HepG2 (cell line): ENCODE measurements around the gene GLIS1. TPM values are rescaled to one million over a fixed set of nuclear protein-coding genes. Genes with fewer than 3 reads are reported as not detected.

Source experiments
- ATAC-seq: fragments of 200-7000 bp; cut with Tn5 transposase; 3 replicates; pipeline ENCODE4 v1.9.1; 2020; ENCODE audit warnings: mild to moderate bottlenecking, moderate library complexity
- BruUV-seq: library from RNA; stranded (reverse); fragments of 400-500 nt; replicated peaks from 2 replicates; lab custom pipeline; 2021; lab: Mats Ljungman, UMichigan
- CTCF ChIA-PET: fragments of 300-600 bp; formaldehyde crosslinking; extraction: SDS; loops from one replicate; lab custom pipeline; 2021; ENCODE audit warnings: low total read pairs, inconsistent platforms, low intra/inter-chr PET ratio; lab: Yijun Ruan, JAX
- POLR2A ChIA-PET: fragments of 350-600 bp; sonication (Branson Sonifier 250); formaldehyde crosslinking; loops from one replicate; lab custom pipeline; 2020; ENCODE audit warnings: antibody characterized with exemption, inconsistent platforms; lab: Yijun Ruan, JAX
- DNase-seq: peaks from one replicate; pipeline ENCODE4 v3.0.0-alpha.2; 2015; ENCODE audit warnings: low spot score
- FAIRE-seq: peaks from 3 replicates; lab custom pipeline; 2011; peaks lifted over from hg19 to GRCh38; lab: Jason Lieb, UNC
- H2AFZ ChIP-seq: one replicate; pipeline ENCODE4 v1.6.1; 2011; ENCODE audit warnings: low read length, inconsistent platforms
- H3K27ac ChIP-seq: fragments of 300-600 bp; 3 replicates; pipeline ENCODE4 v1.8.0; 2011; ENCODE audit warnings: mixed run types, mild to moderate bottlenecking, mixed read lengths, low read length, inconsistent platforms; ENCODE audit not compliant: insufficient read depth; ENCODE audit errors: extremely low read length
- H3K27me3 ChIP-seq, 2 experiments: fragments of 200-600 bp in 1 of 2; 2 replicates in 1 of 2; 3 replicates in 1 of 2; pipeline versions ENCODE4 v1.6.0 to v1.8.0; 2011; ENCODE audit warnings: low read length in 2 of 2, mild to moderate bottlenecking in 2 of 2, moderate library complexity in 2 of 2, inconsistent platforms in 1 of 2; ENCODE audit not compliant: insufficient read depth in 2 of 2, control insufficient read depth in 1 of 2
- H3K36me3 ChIP-seq, 2 experiments: fragments of 200-600 bp in 1 of 2; replicated peaks in 1 of 2; 2 replicates in 1 of 2; 3 replicates in 1 of 2; pipeline versions ENCODE4 v1.5.1 to v1.8.0; 2011; ENCODE audit warnings: low read length in 2 of 2, inconsistent platforms in 1 of 2; ENCODE audit not compliant: insufficient read depth in 2 of 2, control insufficient read depth in 1 of 2
- H3K4me1 ChIP-seq: 2 replicates; pipeline ENCODE4 v1.5.1; 2012; ENCODE audit warnings: low read length, inconsistent platforms; ENCODE audit not compliant: insufficient read depth
- H3K4me2 ChIP-seq: 2 replicates; pipeline ENCODE4 v1.6.0; 2011; ENCODE audit warnings: low read depth, low read length, inconsistent platforms
- H3K4me3 ChIP-seq, 3 experiments: fragments of 200-600 bp in 1 of 3; sonication (generic), shearing (Covaris generic) in 1 of 3; replicated peaks in 1 of 3; 2 replicates each; pipeline ENCODE4 v1.5.1; 2011 to 2016; ENCODE audit warnings: low read length in 3 of 3, inconsistent platforms in 2 of 3, low read depth in 2 of 3, mild to moderate bottlenecking in 2 of 3, control low read depth in 1 of 3, mixed read lengths in 1 of 3; ENCODE audit not compliant: insufficient read depth in 1 of 3
- H3K79me2 ChIP-seq: one replicate; pipeline ENCODE4 v1.6.1; 2011; ENCODE audit warnings: low read length, inconsistent platforms; ENCODE audit not compliant: insufficient read depth
- H3K9ac ChIP-seq: 2 replicates; pipeline ENCODE4 v1.6.0; 2011; ENCODE audit warnings: mild to moderate bottlenecking, low read depth, low read length, inconsistent platforms; ENCODE audit not compliant: insufficient read depth
- H3K9me3 ChIP-seq: 2 replicates; pipeline ENCODE4 v1.5.1; 2012; ENCODE audit warnings: mild to moderate bottlenecking, low read length
- H4K20me1 ChIP-seq: 2 replicates; pipeline ENCODE4 v1.6.0; 2011; ENCODE audit warnings: inconsistent platforms, mild to moderate bottlenecking, low read length, moderate library complexity; ENCODE audit not compliant: insufficient read depth
- ISX ChIP-seq: sonication (generic); formaldehyde crosslinking; conservative IDR thresholded peaks from 2 replicates; pipeline ENCODE4 v1.5.0; 2020; ENCODE audit warnings: missing genetic modification reagents
- MBD4 ChIP-seq: IDR thresholded peaks from 2 replicates; pipeline ENCODE4 v1.6.1; 2012; ENCODE audit warnings: low read length, inconsistent platforms, borderline replicate concordance
- NCOA1 ChIP-seq: sonication (generic); formaldehyde crosslinking; IDR thresholded peaks from 2 replicates; pipeline ENCODE4 v1.9.0; 2021; ENCODE audit warnings: missing genetic modification reagents
- ZNF251 ChIP-seq: sonication (generic); formaldehyde crosslinking; IDR thresholded peaks from 2 replicates; pipeline ENCODE4 v1.9.0; 2021; ENCODE audit warnings: mild to moderate bottlenecking, missing genetic modification reagents
- ZNF512 ChIP-seq: sonication (generic); formaldehyde crosslinking; IDR thresholded peaks from 2 replicates; pipeline ENCODE4 v1.4.0; 2020; ENCODE audit warnings: mild to moderate bottlenecking, missing genetic modification reagents
- ZNF605 ChIP-seq: sonication (generic); formaldehyde crosslinking; IDR thresholded peaks from 2 replicates; pipeline ENCODE4 v1.8.0; 2022; ENCODE audit warnings: mild to moderate bottlenecking, missing genetic modification reagents
- ZNF629 ChIP-seq: sonication (generic); formaldehyde crosslinking; conservative IDR thresholded peaks from 2 replicates; pipeline ENCODE4 v1.5.0; 2020; ENCODE audit warnings: missing genetic modification reagents
- WGBS: methylation state at CpG from one replicate; pipeline ENCODE4 v1.1.6; 2017; ENCODE audit warnings: low lambda C conversion rate; 5-methylcytosine and 5-hydroxymethylcytosine counted together
- in situ Hi-C: cut with HindIII; loops from 2 replicates; pipeline ENCODE4 v1.10.0; 2017; ENCODE audit warnings: low pct_unique_long_range_greater_than_20kb; ENCODE audit not compliant: extremely low pct_ligation_motif_present
- intact Hi-C: fragments of 100-400 bp; cut with micrococcal nuclease; formaldehyde crosslinking; loops from one replicate; pipeline ENCODE4 v1.10.0; 2022; ENCODE audit not compliant: unreplicated experiment
- polyA plus RNA-seq, 8 experiments: library from polyadenylated mRNA; depleted of rRNA in 3 of 8; stranded (reverse) in 7 of 8; unstranded in 1 of 8; fragments of >200 nt; fragmentation: Illumina TruSeq in 4 of 8; extraction: Trizol in 4 of 8; gene quantifications; 2 replicates each; pipeline versions ENCODE4 v1.2.1 to v1.2.3, GENCODE V29; 2011 to 2016; ENCODE audit warnings: low read depth in 4 of 8, missing spikeins in 1 of 8, mixed read lengths in 1 of 8; ENCODE audit not compliant: insufficient read depth in 1 of 8
- total RNA-seq, 5 experiments: library from RNA; depleted of rRNA; stranded (reverse); fragments of >200 nt; fragmentation: Illumina TruSeq; extraction: Trizol; gene quantifications; 2 replicates each; pipeline ENCODE4 v1.2.3, GENCODE V29; 2016; ENCODE audit warnings: low read depth in 1 of 5

GLIS1 gene
- total and polyA plus RNA-seq, 2 of the 13 experiments (the other 11 are each of a cell fraction or from before 2014, with no cell fraction given): 0.03 TPM; not detected in 1

DNA sequence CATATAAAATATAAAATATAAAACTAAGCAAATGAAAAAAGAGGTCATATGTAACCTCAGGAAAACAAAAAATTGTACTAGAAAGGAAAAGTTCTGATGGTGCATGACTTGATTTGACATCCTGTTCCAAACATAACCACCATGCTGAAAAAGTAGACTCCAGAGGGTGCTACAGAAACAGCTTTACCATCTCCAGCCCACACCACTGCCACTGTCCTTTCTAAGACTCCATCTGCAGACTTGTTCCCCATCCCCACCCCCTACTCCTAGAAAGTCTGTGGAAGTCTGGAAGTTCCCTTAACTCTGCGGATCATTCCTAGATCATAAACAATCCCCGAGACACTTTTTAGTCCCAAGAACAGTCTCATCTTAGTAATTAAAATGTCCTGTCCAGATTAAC is 20.5 kb downstream of the GLIS1 start:
- intact Hi-C loops (no loop called here), in situ Hi-C loops (no loop called here)
- TF ChIP-seq NCOA1 (CRISPR knock-in tag): no peak
- no peak overlapping the region for H3K9ac ChIP-seq
- 29% methylated on average over 2 of the region's 2 CpGs for WGBS
- H3K79me2 ChIP-seq: no peaks in the 10 kb centered on the region
- no peak overlapping the region for H3K4me3 ChIP-seq
- POLR2A ChIA-PET: no interaction called here
- BruUV-seq: no TSS peak
- H3K4me1 ChIP-seq: peaks cover 5% of the 10 kb centered on the region; the same call in 1 of the 2 replicates
- no peaks in the 10 kb centered on the region for H3K9me3 ChIP-seq
- peaks cover 0 to 12% of the 10 kb centered on the region in 2 experiments; a peak in 3 of 5 replicates for H3K27me3 ChIP-seq
- CTCF ChIA-PET: no interaction called here
- DNase-seq (no peak), FAIRE-seq (no peak), ATAC-seq (no peak)
- no peak overlapping the region for H3K27ac ChIP-seq
- H2AFZ ChIP-seq: no peak overlapping the region
- H4K20me1 ChIP-seq: no peaks in the 10 kb centered on the region
- H3K36me3 ChIP-seq: no peaks in the 10 kb centered on the region
- no peak overlapping the region for H3K4me2 ChIP-seq

DNA sequence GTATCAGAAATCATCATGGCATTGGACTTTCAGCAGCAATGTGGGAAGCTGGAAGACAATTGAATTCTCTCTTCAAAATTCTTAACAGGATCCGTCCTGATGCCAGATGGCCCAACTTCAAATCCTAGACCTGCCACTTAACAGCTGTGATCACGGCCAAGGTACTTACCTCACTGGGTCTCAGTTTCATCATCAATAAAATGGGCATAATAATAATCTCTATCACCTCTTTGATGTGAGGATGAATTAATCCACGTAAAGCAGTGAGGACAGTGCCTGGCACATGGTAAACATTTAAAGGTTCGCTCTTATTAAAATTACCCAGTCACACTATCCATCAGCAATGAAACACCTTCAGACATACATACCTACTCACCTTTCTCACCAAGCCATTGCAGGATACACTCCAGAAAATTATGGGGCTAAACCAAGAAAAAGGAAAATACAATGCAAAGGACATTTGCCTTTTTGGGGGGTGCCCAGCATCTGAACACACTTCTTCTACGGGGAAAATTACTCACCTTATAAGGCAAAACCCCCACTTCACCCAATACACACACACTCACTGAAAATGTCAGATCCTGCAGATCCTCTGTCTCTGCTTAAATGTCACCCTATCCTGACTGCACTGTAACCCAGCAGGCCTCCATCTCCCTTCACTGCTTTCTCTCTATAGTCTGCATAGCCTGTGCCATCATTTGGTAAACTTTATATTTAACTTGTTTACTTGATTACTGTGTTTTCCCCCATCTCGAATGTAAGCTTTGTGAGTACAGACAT is 21.7 kb downstream of the GLIS1 start:
- 13% methylated on average over 6 of the region's 6 CpGs for WGBS
- BruUV-seq: no TSS peak
- Histone ChIP-seq H3K9me3 (no peaks in the 10 kb centered on the region), H3K36me3 (no peaks in the 10 kb centered on the region), H3K4me1 (peaks cover 5% of the 10 kb centered on the region; the same call in 1 of the 2 replicates), H3K27ac (no peak overlapping the region), H4K20me1 (no peaks in the 10 kb centered on the region), H3K4me3 (no peak overlapping the region), H3K27me3 (peaks cover 0 to 19% of the 10 kb centered on the region in 2 experiments; a peak in 3 of 5 replicates), H2AFZ (no peak overlapping the region), H3K4me2 (no peak overlapping the region), H3K9ac (no peak overlapping the region), H3K79me2 (no peaks in the 10 kb centered on the region)
- in situ Hi-C loops: no loop called here
- DNase-seq (no peak), FAIRE-seq (no peak), ATAC-seq (no peak)
- ChIA-PET POLR2A (no interaction called here), CTCF (interaction anchor here (3.1 kb wide), 1 partner anchor 37 kb away, joined by 24 read pairs; no protein-coding TSS in a partner anchor)
- TF ChIP-seq ZNF512 (no peak), ZNF251 (CRISPR knock-in tag) (no peak), ZNF629 (CRISPR knock-in tag) (peak; percentile 38), ZNF605 (CRISPR knock-in tag) (no peak), ISX (CRISPR knock-in tag) (no peak), MBD4 (no peak)
- intact Hi-C loops: no loop called here
